ENCODE data around the gene SHANK1.
"Not testable (repeated sequence)": the region's sequence is repeated elsewhere in the genome, so short reads cannot be mapped to it uniquely, and the experiment has no call there.

DNA sequence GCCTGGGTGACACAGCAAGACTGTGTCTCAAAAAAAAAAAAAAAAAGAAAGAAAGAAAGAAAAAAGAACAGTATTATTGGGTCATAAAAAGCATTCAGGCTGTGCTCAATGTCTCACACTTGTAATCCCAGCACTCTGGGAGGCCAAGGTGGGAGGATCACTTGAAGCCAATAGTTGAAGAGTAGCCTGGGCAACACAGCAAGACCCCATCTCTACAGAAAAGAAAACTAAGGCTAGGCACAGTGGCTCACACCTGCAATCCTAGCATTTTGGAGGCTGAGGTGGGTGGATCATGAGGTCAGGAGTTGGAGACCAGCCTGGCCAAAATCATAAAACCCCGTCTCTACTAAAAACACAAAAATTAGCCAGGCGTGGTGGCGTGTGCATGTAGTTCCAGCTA, 38.0 kb upstream of the SHANK1 start:
- not testable (repeated sequence) for TF ChIP-seq POLR2A (IDR thresholded peaks at IDR 0.05; ENCODE audit: low read depth)
- TF ChIP-seq, protein P1, sequence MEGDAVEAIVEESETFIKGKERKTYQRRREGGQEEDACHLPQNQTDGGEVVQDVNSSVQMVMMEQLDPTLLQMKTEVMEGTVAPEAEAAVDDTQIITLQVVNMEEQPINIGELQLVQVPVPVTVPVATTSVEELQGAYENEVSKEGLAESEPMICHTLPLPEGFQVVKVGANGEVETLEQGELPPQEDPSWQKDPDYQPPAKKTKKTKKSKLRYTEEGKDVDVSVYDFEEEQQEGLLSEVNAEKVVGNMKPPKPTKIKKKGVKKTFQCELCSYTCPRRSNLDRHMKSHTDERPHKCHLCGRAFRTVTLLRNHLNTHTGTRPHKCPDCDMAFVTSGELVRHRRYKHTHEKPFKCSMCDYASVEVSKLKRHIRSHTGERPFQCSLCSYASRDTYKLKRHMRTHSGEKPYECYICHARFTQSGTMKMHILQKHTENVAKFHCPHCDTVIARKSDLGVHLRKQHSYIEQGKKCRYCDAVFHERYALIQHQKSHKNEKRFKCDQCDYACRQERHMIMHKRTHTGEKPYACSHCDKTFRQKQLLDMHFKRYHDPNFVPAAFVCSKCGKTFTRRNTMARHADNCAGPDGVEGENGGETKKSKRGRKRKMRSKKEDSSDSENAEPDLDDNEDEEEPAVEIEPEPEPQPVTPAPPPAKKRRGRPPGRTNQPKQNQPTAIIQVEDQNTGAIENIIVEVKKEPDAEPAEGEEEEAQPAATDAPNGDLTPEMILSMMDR (IDR thresholded peaks at IDR 0.05) = not testable (repeated sequence)

Data from esophagus muscularis mucosa (tissue), 3 donors.